GOT3 (cell line): ENCODE measurements around the gene VAPB.
A peak's percentile ranks its signal among the peaks of the same experiment; 100 is the strongest.
"Not testable (repeated sequence)": the region's sequence is repeated elsewhere in the genome, so short reads cannot be mapped to it uniquely, and the experiment has no call there.

Experiments used
- DNase-seq: peaks from one replicate; lab custom pipeline; 2025; ENCODE audit warnings: mixed read lengths; lab: John Stamatoyannopoulos, UW

The VAPB gene, protein sequence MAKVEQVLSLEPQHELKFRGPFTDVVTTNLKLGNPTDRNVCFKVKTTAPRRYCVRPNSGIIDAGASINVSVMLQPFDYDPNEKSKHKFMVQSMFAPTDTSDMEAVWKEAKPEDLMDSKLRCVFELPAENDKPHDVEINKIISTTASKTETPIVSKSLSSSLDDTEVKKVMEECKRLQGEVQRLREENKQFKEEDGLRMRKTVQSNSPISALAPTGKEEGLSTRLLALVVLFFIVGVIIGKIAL

DNA sequence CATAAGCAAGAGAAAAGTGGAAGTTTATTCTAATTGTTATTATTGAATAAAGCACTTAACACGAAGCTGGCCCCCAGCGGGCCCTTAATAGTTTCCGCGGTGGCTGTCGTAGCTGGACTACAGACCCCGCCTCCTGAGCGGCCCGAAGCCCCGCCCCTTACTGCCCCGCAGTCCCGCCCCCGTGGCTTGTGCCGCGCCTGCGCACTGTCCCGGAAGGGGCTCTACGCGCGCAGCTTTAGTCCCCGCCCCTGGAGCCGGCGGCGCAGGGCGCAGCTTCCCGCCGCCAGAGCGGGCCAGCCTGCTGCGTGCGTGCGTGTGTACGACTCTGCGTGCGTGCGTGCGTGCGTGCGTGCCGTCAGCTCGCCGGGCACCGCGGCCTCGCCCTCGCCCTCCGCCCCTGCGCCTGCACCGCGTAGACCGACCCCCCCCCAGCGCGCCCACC is at the start of gene VAPB:
Gene VAPB, plus strand, starts transcription at position 348 of the 442 bp plus-strand sequence. CDS start 231 bp downstream, outside the sequence.
- peak; percentile 95 for DNase-seq

DNA sequence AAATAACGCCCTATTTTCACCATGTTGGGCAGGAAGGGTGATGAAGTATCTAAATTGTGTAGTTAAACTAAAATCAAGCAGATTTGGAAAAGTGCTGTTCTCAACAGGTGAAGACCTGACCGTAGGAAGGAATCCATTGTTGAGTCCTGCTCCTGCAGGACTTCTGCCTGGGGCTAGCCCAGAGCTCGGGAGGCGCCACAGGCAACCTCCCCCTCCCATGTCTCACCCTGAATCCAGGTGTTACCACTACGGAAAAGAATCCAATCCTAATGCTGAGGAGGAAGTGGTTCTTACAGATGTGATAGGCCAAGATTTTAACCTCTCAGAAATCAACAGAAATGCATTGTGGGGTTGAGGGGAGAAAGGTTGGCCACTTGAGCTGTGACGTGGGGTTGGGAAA is 49.3 kb upstream of the VAPB start:
- DNase-seq = no peak

DNA sequence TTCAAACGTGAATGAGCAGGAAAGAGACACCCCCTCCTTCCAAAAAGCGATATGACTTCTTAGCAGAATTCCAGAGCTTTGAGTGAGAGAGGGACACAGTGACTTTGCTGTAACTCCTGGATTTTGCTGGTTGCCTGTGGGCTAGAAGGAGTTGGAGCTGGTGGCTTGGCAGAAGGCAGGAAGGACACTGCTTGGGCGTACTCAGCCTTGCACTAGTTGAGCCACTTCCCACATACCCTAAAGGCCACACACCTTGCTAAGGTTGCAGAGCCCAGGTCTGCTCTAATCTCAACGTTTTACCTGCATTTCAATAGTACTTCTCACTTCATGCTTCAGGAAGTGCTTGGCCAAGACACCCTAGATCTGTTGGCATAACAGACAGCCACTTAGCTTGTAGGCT is 48.9 kb upstream of the VAPB start:
- DNase-seq = no peak

DNA sequence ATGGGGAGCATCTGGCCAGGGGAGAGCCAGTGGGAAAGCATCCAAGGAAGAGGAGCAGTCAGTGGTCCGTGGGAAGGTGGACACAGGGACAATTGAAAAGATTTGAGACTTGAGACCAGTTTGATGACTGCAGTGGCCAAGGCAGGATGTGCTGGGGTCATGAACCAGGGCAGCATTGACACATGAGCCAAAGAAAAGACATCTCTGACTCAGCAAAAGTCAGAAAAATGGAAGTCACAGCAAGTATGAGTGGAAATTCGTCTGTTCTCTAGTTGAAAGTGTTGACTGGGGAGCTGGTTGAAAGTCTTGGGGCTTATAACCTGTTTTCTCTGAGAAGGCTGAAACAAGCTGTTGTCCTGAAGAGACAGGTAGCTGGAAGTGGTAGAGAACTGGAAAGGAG is 48.2 kb upstream of the VAPB start:
- no peak for DNase-seq

DNA sequence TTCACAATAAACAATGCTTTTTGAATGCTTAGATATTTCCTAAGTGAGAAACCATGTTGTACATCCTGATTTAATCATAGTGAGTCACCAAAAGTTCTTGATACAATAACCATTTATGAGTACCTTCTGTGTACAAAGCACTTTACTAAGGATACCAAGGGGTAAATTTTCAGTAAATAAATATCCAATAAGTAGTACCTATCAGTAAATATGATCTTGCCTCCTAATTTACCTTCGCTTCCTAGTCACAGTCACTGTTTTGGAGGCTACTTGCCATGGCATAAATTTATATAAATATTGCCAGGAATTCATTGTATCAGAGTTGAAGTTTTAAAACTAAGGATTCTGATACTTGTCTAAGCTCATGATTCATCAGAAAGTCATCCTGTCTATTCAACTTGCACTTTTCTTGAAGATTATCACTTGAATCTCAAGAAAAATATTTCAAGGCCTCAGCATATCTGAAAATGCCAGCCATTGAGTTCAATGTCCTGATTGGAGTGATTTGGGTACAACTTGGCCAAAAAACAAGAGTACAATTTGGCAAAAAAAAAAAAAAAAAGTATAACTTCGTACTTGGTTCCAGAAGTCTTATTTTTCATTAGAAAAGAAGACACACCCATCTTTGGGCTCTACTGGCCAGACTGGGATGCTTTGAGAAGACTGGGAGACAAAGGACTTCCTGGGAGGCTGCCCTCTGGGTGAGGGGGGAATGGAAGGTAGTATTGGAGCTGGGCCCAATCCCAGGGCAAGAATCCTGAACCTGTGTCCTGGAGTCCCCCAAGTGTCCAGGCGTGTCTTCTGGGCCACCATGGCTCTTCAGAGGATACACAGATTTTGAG is 46.7 kb upstream of the VAPB start:
- DNase-seq = no peak

DNA sequence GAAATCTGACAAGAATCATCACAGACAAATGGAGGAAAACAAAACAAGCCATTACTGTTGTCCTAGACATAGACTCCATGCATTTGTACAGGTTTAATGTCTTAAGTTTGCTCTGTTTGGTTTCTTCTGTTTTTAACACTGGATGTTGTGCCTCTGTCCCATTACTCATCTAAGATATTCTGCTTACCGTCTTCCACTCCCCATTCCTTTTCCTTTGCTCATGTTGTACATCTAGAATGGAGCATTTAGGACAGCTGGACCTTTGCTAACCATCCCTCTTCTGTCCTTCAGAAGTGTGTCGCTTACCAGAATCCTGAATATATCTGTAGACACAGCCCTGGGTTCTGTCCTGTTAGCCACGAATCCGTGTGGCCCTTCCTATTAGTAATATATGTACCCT is 44.3 kb upstream of the VAPB start:
- no peak for DNase-seq

DNA sequence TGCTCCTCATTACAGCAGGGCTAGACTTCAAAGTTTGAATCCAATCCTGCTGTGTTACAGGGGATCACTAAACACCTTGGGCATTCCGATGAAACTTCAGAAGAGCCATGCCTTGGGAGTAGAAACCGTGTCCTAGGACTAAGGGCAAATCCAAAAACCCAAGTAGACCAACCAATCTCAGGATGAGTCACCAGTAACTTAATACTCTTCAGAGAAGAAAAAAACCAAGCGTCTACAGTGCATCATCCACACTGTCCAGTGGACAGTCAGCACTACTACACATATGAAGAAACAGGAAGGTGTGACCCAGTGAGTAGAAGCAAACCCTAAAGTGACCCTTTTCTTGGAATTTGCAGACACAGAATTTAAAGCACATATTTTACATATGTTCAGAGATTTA is 39.5 kb upstream of the VAPB start:
- DNase-seq = no peak

DNA sequence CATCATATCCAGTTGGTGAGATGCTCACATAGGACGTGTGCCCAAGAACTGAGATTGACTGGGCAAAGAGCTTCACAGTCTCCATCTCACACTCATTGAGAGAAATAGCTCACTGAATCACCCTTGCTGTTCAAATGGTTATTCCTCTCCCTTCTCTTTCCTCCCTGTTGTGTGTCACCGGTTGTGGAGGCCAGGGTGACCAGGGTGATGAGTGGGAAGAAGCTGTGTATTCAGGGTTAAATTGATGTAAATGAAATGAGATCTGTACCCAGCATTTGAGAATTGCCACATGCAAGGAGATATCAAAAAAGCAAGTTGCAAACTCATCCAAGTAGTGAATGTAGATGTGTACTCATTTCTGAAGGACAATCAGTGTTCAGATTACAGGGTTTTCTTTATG is 36.6 kb upstream of the VAPB start:
- DNase-seq = no peak

DNA sequence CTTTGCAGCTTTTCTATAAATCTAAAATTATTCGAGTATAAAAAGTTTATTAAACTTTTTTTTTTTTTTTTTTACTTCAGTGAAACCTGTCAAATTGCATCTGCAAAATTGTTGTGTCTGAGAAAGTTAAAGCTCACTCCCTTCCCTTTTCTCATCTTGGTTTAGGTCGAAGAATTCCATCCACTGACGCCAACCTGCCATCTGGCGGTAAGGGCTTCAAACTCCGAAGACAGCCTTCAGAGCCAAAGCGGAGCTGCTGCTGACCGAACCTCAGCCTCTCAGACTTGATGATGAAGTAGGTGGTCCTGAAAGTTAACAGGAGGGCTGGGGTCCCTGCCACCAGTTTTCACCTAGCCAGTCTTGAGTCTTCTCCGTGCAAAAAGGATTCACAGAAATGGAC is 29.6 kb upstream of the VAPB start:
- no peak for DNase-seq

DNA sequence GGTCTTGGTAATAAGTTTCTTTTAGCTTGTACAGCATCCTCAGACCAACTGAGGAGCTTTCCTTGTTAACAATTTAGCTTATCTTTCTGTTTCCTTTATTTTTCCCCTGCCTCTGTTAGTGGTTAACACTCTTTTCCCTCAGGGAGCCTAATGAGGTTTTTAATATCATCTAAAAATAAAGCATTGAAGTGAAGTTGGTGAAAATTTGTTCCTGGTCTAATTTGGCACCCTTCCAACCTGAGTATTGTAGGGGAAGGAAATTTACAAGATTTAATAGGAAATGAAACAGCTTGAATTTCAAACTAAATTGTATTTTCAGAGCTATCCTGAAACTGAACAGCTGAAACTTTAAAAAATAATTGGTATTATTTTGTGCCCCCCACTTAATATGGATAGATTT is 28.1 kb upstream of the VAPB start:
- no peak for DNase-seq

DNA sequence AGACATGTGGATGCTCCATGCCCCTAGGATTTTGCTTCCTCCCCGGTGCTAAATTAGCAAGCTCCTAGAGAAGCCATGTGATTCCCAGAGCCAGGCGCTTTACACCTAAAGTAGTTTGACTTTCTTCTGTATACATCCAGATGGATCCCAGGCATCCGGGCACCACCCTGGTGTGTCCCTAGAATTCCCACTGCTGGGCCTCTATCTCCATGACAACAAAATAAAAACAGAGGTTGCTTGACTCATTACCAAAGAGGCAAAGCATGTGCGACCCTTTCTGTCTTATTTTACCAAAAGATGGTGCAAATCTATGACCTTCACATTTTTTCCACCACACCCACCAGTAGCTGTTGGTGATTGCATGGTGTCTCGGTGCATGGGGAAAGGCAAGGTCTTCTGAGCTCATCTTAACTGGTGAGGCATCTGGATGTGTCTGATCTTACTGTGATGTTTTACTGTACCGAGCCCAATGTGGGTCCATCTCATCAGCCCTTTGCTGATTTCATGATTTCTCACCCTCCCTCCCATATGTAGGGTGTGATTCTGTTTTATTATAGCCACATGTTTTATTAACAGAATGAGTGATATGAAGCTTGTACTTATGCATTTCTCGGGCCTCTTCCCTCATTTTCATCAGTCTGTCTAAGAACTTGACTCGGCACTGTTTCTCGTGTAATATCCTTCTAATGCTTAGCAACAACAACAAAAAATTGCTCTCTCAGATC is 27.4 kb upstream of the VAPB start:
- DNase-seq = no peak

DNA sequence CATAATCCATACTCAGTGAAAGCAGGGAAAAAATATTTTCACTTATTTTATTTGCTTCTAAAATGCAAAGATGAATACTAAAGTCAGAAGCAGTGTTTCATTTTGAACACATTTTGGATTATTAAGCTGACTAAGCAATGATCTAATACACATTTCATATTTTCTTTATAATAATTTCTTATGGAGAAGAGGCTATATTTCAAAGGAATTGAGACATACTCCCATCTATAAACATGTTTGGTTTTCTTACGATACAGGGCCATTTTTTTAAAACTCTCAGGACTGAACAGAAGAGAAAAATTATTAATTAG is 26.9 kb upstream of the VAPB start:
- DNase-seq = no peak

DNA sequence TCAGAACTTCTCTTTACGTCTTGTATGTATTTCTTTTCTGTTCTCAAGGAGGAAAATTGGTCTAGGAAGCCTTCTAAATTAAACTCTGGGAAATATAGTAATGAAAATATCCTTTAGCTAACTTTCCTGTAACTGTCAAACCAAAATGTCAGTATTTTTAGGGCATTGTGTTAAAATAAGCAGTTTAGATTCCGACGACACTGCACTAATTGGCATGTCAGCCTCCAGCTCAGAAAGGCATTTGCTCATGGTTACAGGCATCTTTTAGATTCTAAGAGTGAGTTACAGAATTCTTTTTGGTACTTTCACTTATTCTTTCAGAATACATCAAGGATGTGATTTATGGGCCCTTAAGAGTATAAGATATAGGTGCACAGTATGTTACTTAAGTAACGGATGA is 26.1 kb upstream of the VAPB start:
- no peak for DNase-seq

DNA sequence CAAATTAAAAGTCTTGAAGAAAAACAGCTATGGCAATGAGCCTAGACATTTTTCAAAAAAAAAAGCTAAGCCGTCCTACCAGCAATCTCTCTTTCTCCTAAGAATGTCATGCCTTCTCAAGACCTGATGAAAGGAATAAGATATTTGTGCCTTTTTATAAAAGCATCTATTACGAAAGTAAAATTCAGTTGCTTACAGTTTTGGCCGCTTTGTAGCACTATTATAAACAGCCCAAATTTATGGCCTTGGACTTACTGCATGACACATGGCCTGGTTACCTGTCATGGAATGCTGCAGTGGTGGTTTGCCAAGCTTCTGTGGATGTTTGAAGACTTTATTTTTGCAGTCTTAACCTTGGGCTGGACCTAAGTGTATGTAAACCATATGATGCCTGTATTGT is 22.2 kb upstream of the VAPB start:
- no peak for DNase-seq

DNA sequence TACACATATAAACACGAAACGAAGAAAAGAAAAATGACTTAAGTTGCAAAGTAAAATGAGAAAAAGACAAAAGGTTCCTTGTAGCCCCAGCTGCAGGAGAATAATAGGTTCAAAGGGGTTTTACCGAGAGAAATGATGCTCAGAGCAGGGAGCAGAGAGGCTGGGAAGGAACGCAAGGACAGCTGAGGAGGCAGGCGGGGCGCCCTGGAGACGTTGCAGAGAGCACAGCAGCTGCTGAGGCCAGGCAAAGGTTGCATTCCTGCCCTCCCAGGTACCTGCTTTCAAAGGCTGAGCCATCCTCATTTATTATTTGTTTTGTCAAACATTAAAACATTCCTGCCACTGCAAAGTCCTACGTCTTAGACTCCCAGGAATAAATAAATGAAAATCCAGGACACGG is 16.2 kb upstream of the VAPB start:
- no peak for DNase-seq

DNA sequence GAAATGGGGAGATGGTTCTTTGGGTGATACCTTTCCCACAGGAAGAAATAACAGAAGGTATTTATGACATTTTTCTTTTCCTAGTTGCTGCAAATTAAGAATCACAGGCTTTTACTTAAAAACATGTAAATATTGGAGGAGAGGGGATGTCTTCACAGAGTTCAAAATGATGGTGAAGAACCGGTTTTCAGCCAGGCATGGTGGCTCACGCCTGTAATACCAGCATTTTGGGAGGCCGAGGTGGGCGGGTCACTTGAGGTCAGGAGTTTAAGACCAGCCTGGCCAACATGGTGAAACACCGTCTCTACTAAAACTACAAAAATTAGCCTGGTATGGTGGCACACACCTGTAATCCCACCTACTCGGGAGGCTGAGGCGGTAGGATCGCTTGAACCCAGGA is 15.7 kb upstream of the VAPB start:
- DNase-seq = not testable (repeated sequence)

DNA sequence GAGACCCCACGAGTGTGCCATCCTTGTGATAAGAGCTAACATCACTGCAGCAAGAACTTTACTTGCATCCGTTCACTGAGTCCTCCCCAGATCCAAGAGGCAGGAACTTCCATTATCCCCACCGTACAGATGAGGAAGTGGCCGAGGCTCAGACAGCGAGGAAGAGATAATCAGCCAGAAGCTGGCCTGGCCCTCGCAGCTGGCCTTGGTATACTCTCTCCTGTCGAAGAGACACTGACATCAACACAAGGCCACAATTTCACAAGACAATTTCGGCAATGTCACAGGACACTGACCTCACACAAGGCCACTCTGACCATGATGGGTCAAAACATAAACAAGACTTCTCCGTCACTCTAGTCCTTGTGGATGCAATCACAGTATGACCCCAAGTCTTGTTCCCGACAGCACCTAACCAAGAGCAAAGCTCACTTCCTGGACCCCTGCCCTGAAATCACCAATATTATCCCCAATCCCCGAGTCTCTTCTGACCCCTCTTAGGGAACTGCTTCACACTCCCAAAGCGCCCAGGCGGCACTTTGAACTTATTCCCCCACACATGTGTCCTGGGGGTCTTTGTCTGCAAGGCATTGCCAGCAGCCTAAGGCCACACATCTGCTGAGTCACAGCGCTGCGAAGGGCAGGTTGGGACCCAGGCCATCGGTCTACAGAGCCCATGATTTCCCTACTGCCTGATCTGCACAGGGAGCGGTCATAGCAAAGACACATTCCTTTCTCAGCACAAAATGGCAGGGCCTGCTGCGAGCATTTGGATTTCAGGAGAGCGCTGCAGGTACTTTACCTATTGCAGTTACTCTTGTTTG is 14.8 kb upstream of the VAPB start:
- DNase-seq = no peak

DNA sequence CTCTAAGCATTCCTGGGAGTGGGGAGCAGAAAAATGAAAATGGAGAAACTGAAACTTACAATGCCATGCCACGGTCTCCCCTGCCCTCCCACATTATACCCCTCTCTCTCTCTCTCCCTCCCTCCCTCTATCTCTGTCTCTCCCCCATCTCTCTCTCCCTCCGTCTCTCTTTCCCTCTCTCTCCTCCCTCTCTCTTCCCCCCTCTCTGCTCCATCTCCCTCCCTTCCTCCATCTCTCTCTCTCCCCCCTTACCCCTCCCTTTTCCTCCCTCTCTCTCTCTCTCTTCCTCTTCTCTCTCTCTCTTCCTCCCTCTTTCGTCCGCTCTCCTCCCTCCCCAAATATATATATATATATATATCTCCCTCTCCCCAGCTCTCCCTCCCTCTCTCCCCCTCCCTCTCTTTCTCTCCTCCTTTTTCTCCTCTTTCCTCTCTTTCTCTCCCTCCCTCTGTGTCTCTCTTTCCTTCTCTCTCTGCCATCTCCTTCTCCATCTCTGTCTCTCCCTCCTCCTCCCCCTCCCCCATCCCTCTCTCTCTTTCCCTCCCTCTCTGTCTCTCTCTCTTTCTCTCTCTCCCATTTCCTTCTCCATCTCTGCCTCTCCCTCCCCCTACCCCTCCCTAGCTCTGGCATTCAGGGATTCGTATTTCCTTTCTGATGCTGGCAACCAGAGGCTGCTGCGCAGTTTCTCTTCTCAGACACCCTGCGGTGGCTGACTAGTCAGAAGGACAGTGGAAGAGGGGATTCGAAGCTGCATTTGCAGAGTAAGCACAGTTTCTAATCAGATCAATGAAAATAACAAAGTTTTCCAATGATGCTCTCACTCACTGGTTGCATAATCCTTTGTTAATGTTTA is 13.9 kb upstream of the VAPB start:
- no peak for DNase-seq

DNA sequence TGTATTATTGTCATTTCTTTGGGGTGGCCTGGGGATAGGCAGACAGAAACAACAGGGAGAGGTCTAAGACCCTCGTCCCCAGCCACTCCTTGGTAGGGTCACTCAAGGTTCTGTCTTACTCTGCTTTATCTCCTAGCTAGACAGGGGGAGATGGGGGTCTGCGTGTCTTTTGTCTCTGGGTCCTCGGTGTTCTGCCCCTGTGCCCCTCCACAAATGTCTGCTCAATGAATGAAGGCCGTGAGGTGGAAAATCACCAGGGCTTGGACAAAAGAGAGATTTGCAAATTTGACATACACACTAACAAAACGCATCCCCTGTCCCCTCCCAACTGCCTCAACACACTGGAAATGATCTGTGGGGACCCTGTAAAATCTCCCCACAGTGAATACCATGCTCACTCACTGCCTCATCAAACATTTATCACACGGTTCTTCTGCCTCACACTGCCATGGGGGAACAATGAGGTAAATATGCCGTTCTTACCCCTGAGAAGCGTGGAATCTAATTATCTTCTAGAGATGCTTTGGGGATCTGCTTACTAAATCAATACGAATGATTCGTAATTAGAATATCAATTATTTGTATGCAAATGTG is 13.2 kb upstream of the VAPB start:
- DNase-seq = no peak

DNA sequence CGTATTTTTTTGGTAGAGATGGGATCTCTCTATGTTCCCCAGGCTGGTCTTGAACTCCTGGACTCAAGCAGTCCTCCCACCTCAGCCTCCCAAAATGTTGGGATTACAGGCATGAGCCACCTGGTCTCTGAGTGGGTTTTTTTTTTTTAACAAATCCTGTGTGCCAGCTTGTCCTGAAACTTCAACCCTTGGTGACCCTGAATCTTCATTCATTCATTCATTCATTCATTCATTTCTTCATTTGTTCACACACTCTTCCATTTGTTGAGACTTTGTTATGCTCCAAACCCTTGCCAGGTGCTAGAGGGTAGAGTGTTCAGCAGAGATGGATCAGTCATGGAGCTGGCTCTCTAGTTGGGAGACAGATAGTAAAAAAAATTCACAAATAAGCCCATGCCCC is 12.0 kb upstream of the VAPB start:
- DNase-seq = no peak
